HFFc6 (cell line): ENCODE measurements around the gene SLC6A18. TPM values are rescaled to one million over a fixed set of nuclear protein-coding genes. Genes with fewer than 3 reads are reported as not detected.
"Not testable (repeated sequence)": the region's sequence is repeated elsewhere in the genome, so short reads cannot be mapped to it uniquely, and the experiment has no call there.

Source experiments
- DNase-seq: peaks from one replicate; pipeline ENCODE4 v3.0.0-alpha.2; 2018
- H3K27ac Mint-ChIP-seq: 2 replicates; pipeline ENCODE4 v1.8.0; 2020; ENCODE audit warnings: mild to moderate bottlenecking, mixed read lengths
- H3K27me3 Mint-ChIP-seq: 2 replicates; pipeline ENCODE4 v1.8.0; 2021; ENCODE audit warnings: mild to moderate bottlenecking, moderate library complexity, mixed read lengths; ENCODE audit not compliant: insufficient read depth
- H3K36me3 Mint-ChIP-seq: 2 replicates; pipeline ENCODE4 v1.8.0; 2021; ENCODE audit warnings: low read depth, mixed read lengths
- H3K4me1 Mint-ChIP-seq: 2 replicates; pipeline ENCODE4 v1.8.0; 2020; ENCODE audit warnings: low read depth, mixed read lengths
- H3K4me3 Mint-ChIP-seq: 2 replicates; pipeline ENCODE4 v1.8.0; 2020; ENCODE audit warnings: mild to moderate bottlenecking, moderate library complexity, mixed read lengths
- H3K9me3 Mint-ChIP-seq: 2 replicates; pipeline ENCODE4 v1.8.0; 2020; ENCODE audit warnings: mild to moderate bottlenecking, mixed read lengths
- CTCF ChIP-seq: fragments of 200-600 bp; sonication (generic); IDR thresholded peaks from 2 replicates; pipeline ENCODE4 v1.5.0; 2021; ENCODE audit warnings: antibody characterized with exemption, mild to moderate bottlenecking
- total RNA-seq, 6 experiments: library from RNA; stranded (reverse); fragmentation: NEBNext Ultra II Directional; extraction: Animal tissue kit (Norgen Biotek cat#: 25700); gene quantifications; 2 replicates in 1 of 6; 3 replicates in 5 of 6; pipeline ENCODE4 v1.2.3, GENCODE V29; 2021

Gene SLC6A18
- total RNA-seq, 6 experiments from 2014 or later, result not detected

- DNase-seq, result no peak
- Mint-ChIP-seq H3K36me3 (no peaks in the 10 kb centered on the region), H3K4me1 (no peaks in the 10 kb centered on the region), H3K27ac (no peak overlapping the region), H3K9me3 (peaks cover 25% of the 10 kb centered on the region), H3K27me3 (peaks cover 4% of the 10 kb centered on the region; the same call in 1 of the 2 replicates), H3K4me3 (no peak overlapping the region)
- TF ChIP-seq CTCF, result no peak
These were observed 45.2 kb downstream of the SLC6A18 start for GRCh38 chr5:1270426-1270825.

GRCh38 chr5:1270933-1271914 lies 46.0 kb downstream of the SLC6A18 start:
- Mint-ChIP-seq H3K36me3 (no peaks in the 10 kb centered on the region), H3K9me3 (peaks cover 25% of the 10 kb centered on the region), H3K27ac (no peak overlapping the region), H3K27me3 (peaks cover 4% of the 10 kb centered on the region; the same call in 1 of the 2 replicates), H3K4me3 (no peak overlapping the region), H3K4me1 (no peaks in the 10 kb centered on the region)
- no peak for TF ChIP-seq CTCF
- no peak for DNase-seq

GRCh38 chr5:1272201-1272600 lies 47.0 kb downstream of the SLC6A18 start:
- peak; percentile 17 for DNase-seq
- Mint-ChIP-seq H3K4me3 (no peak overlapping the region), H3K4me1 (no peaks in the 10 kb centered on the region), H3K9me3 (peaks cover 27% of the 10 kb centered on the region), H3K27me3 (peaks cover 2% of the 10 kb centered on the region; the same call in 1 of the 2 replicates), H3K36me3 (no peaks in the 10 kb centered on the region), H3K27ac (no peak overlapping the region)
- no peak for TF ChIP-seq CTCF

GRCh38 chr5:1273745-1274144 lies 48.6 kb downstream of the SLC6A18 start:
- no peaks in the 10 kb centered on the region for H3K4me1 Mint-ChIP-seq
- H3K27me3 Mint-ChIP-seq, result peaks cover 4% of the 10 kb centered on the region; the same call in 1 of the 2 replicates
- no peak overlapping the region for H3K27ac Mint-ChIP-seq
- no peak for TF ChIP-seq CTCF
- no peak for DNase-seq
- 0 out of 2 replicates have a peak, but pooled peaks cover 6% of the 10 kb centered on the region for H3K36me3 Mint-ChIP-seq
- peaks cover 35% of the 10 kb centered on the region for H3K9me3 Mint-ChIP-seq
- H3K4me3 Mint-ChIP-seq, result no peak overlapping the region

- DNase-seq, result no peak
- Mint-ChIP-seq H3K4me3 (no peak overlapping the region), H3K4me1 (no peaks in the 10 kb centered on the region), H3K36me3 (0 out of 2 replicates have a peak, but pooled peaks cover 6% of the 10 kb centered on the region), H3K9me3 (peaks cover 35% of the 10 kb centered on the region), H3K27ac (no peak overlapping the region), H3K27me3 (peaks cover 2% of the 10 kb centered on the region; the same call in 1 of the 2 replicates)
- no peak for TF ChIP-seq CTCF
These were observed 49.3 kb downstream of the SLC6A18 start for GRCh38 chr5:1274471-1274870.

GRCh38 chr5:1275397-1276391 lies 50.5 kb downstream of the SLC6A18 start:
- H3K4me3 Mint-ChIP-seq, H3K36me3 Mint-ChIP-seq, H3K27me3 Mint-ChIP-seq, H3K4me1 Mint-ChIP-seq, DNase-seq, H3K27ac Mint-ChIP-seq: not testable (repeated sequence)
- H3K9me3 Mint-ChIP-seq, result peaks cover 40% of the 10 kb centered on the region
